Panc1 (cell line): Measurements from ENCODE around the gene POLA1. TPM values are rescaled to one million over a fixed set of nuclear protein-coding genes. Genes with fewer than 3 reads are reported as not detected.

Experiments
- ATAC-seq: fragments of 200-7000 bp; cut with Tn5 transposase; 2 replicates; pipeline ENCODE4 v1.9.1; 2020; ENCODE audit warnings: mild to moderate bottlenecking, moderate library complexity
- BruUV-seq: library from RNA; stranded (reverse); fragments of 400-500 nt; replicated peaks from 2 replicates; lab custom pipeline; 2021; lab: Mats Ljungman, UMichigan
- CTCF ChIA-PET: fragments of 300-600 bp; sonication (Branson Sonifier 250); formaldehyde crosslinking; loops from one replicate; lab custom pipeline; 2022; ENCODE audit warnings: antibody characterized with exemption; lab: Charles Lee
- POLR2A ChIA-PET: fragments of 300-600 bp; sonication (Branson Sonifier 250); formaldehyde crosslinking; loops from one replicate; lab custom pipeline; 2022; ENCODE audit warnings: antibody characterized with exemption; lab: Charles Lee
- DNase-seq: peaks from one replicate; pipeline ENCODE4 v3.0.0-alpha.2; 2010; ENCODE audit warnings: low read depth, low spot score
- H3K27ac ChIP-seq: 2 replicates; pipeline ENCODE4 v1.5.1; 2011; ENCODE audit warnings: mild to moderate bottlenecking, low read length, inconsistent platforms
- H3K27me3 ChIP-seq: fragments of 200-500 bp; sonication (Bioruptor generic); 2 replicates; pipeline ENCODE4 v1.6.0; 2014; ENCODE audit warnings: low read length, inconsistent platforms; ENCODE audit not compliant: control insufficient read depth, insufficient read depth
- H3K36me3 ChIP-seq: fragments of 200-500 bp; sonication (Bioruptor generic); 2 replicates; pipeline ENCODE4 v1.5.1; 2014; ENCODE audit warnings: inconsistent platforms, mild to moderate bottlenecking, low read length, moderate library complexity; ENCODE audit not compliant: control insufficient read depth, insufficient read depth
- H3K4me1 ChIP-seq: 2 replicates; pipeline ENCODE4 v1.5.1; 2011; ENCODE audit warnings: inconsistent platforms, mild to moderate bottlenecking, low read length, moderate library complexity; ENCODE audit not compliant: control insufficient read depth, insufficient read depth
- H3K4me3 ChIP-seq, 2 experiments: 2 replicates each; pipeline ENCODE4 v1.5.1; 2011 to 2012; ENCODE audit warnings: low read depth in 2 of 2, low read length in 2 of 2, mild to moderate bottlenecking in 2 of 2, inconsistent platforms in 1 of 2, moderate library complexity in 1 of 2
- H3K9me3 ChIP-seq: fragments of 200-500 bp; sonication (Bioruptor generic); 2 replicates; pipeline ENCODE4 v1.5.1; 2014; ENCODE audit warnings: low read depth, mild to moderate bottlenecking, inconsistent platforms, low read length, moderate library complexity; ENCODE audit not compliant: control insufficient read depth, insufficient read depth
- CTCF ChIP-seq: fragments of 450-650 bp; IDR thresholded peaks from 2 replicates; pipeline ENCODE4 v1.5.1; 2017; ENCODE audit warnings: mild to moderate bottlenecking
- REST ChIP-seq, 2 experiments: IDR thresholded peaks; 2 replicates each; pipeline ENCODE4 v1.6.1; 2011 to 2012; ENCODE audit warnings: low read depth in 2 of 2, control low read depth in 1 of 2, low read length in 1 of 2, mild to moderate bottlenecking in 1 of 2, moderate library complexity in 1 of 2; ENCODE audit not compliant: insufficient read depth in 1 of 2
- SIN3A ChIP-seq: IDR thresholded peaks from 2 replicates; pipeline ENCODE4 v1.6.1; 2012; ENCODE audit warnings: low read depth, mild to moderate bottlenecking, low read length, moderate library complexity, borderline replicate concordance; ENCODE audit not compliant: insufficient read depth
- in situ Hi-C: cut with HindIII; loops from 2 replicates; pipeline ENCODE4 v1.10.0; 2016; ENCODE audit warnings: low sequenced_read_pairs, low pct_unique_long_range_greater_than_20kb
- intact Hi-C: fragments of 100-400 bp; cut with micrococcal nuclease; formaldehyde crosslinking; loops from one replicate; pipeline ENCODE4 v1.10.0; 2022; ENCODE audit not compliant: unreplicated experiment
- total RNA-seq: library from RNA; stranded (reverse); gene quantifications from one replicate; pipeline ENCODE4 v1.2.1, GENCODE V29; 2021; ENCODE audit not compliant: unreplicated experiment

POLA1 gene
- total RNA-seq, 1 experiment from 2014 or later = 10.5 TPM

- in situ Hi-C loops = no loop called here
- POLR2A ChIA-PET = no interaction called here
- no peak for ATAC-seq
These were observed 145.6 kb downstream of the POLA1 start for GRCh38 chrX:24839331-24839730.

DNA sequence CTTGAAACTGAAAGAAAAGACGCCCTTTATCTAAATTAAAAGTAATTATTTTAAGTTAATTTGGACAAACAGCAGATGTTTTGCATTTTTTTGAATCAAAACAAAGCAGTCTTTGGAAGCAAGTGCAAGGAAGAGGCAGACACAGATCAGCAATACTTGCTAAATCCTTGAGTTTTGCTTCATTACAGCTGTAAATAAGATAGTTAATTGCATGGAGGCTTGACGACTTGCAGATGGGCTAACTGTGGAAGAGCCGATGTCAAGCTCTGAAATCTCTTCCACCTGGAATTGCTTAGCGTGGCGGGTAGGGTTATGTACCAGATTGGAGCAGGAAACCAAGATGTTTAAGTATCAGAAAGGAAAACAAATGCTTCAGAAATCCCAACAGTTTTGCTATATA, 148.8 kb downstream of the POLA1 start:
- DNase-seq (no peak), ATAC-seq (no peak)
- intact Hi-C loops (no loop called here), in situ Hi-C loops (no loop called here)
- Histone ChIP-seq H3K9me3 (no peaks in the 10 kb centered on the region), H3K36me3 (no peaks in the 10 kb centered on the region; the same call in 1 of the 2 replicates), H3K4me1 (no peaks in the 10 kb centered on the region), H3K4me3 (no peak overlapping the region), H3K27ac (no peak overlapping the region), H3K27me3 (no peaks in the 10 kb centered on the region)
- no TSS peak for BruUV-seq
- TF ChIP-seq CTCF = no peak
- ChIA-PET POLR2A (no interaction called here), CTCF (no interaction called here)

More at GRCh38 chrX:24839331-24839730, 145.6 kb downstream of the POLA1 start:
- H3K36me3 ChIP-seq = no peaks in the 10 kb centered on the region; the same call in 1 of the 2 replicates
- no peak for DNase-seq
- no peaks in the 10 kb centered on the region for H3K9me3 ChIP-seq
- no peaks in the 10 kb centered on the region for H3K27me3 ChIP-seq
- no peak overlapping the region for H3K4me3 ChIP-seq
- H3K27ac ChIP-seq = no peak overlapping the region
- CTCF ChIA-PET = interaction anchor here (1.2 to 1.6 kb wide), 2 partner anchors 48 to 305 kb away, joined by 3 to 6 read pairs; no protein-coding TSS in a partner anchor
- TF ChIP-seq SIN3A (no peak), REST (IDR thresholded peaks at IDR 0.05; ENCODE audit: insufficient read depth in 1 of 2, low read depth in 2 of 2, low read length in 1 of 2) (no peak)
- H3K4me1 ChIP-seq = no peaks in the 10 kb centered on the region
- intact Hi-C loops = loop anchor here (5.0 kb wide), 1 partner anchor 303 kb away; no protein-coding TSS in a partner anchor
- BruUV-seq = no TSS peak

- Histone ChIP-seq H3K4me3 (no peak overlapping the region), H3K9me3 (no peaks in the 10 kb centered on the region), H3K36me3 (no peaks in the 10 kb centered on the region; the same call in 1 of the 2 replicates), H3K4me1 (no peaks in the 10 kb centered on the region), H3K27ac (no peak overlapping the region), H3K27me3 (no peaks in the 10 kb centered on the region)
- ChIA-PET POLR2A (interaction anchor here (0.7 kb wide), 1 partner anchor 34 kb away, joined by 3 read pairs; no protein-coding TSS in a partner anchor), CTCF (no interaction called here)
- TF ChIP-seq CTCF (no peak), REST (IDR thresholded peaks at IDR 0.05; ENCODE audit: insufficient read depth in 1 of 2, low read depth in 2 of 2, low read length in 1 of 2) (no peak)
- BruUV-seq = no TSS peak
- ATAC-seq (no peak), DNase-seq (no peak)
- intact Hi-C loops = no loop called here
- in situ Hi-C loops = no loop called here
These were observed 152.9 kb downstream of the POLA1 start for GRCh38 chrX:24846550-24847150.
